ENCODE measurements around the gene RAPGEFL1.

The RAPGEFL1 gene

GRCh38 chr17:40151414-40151963, 25.8 kb upstream of the RAPGEFL1 start:
- no peaks in the 10 kb centered on the region for H3K9me3 ChIP-seq (ENCODE audit: control insufficient read depth, low read length)
- 95% methylated on average over 4 of the region's 7 CpGs; no CpG with 5 or more reads in 1 of the 2 experiments for WGBS, 2 experiments (ENCODE audit: insufficient coverage in 2 of 2)
- H3K4me3 ChIP-seq (ENCODE audit: extremely low read depth, insufficient read depth, low read length, poor library complexity, severe bottlenecking) = no peak overlapping the region
- peaks cover 97% of the 10 kb centered on the region for H3K36me3 ChIP-seq (ENCODE audit: control insufficient read depth, insufficient read depth, low read length)
- no peaks in the 10 kb centered on the region for H3K4me1 ChIP-seq (ENCODE audit: control insufficient read depth, insufficient read depth, low read length, poor library complexity, severe bottlenecking)
- H3K27ac ChIP-seq (ENCODE audit: low read depth, low read length, severe bottlenecking) = no peak overlapping the region

GRCh38 chr17:40153603-40154236, 23.6 kb upstream of the RAPGEFL1 start:
- Histone ChIP-seq H3K4me1 (ENCODE audit: control insufficient read depth, insufficient read depth, low read length, poor library complexity, severe bottlenecking) (no peaks in the 10 kb centered on the region), H3K9me3 (ENCODE audit: control insufficient read depth, low read length) (no peaks in the 10 kb centered on the region), H3K36me3 (ENCODE audit: control insufficient read depth, insufficient read depth, low read length) (peaks cover 92% of the 10 kb centered on the region), H3K27ac (ENCODE audit: low read depth, low read length, severe bottlenecking) (no peak overlapping the region), H3K4me3 (ENCODE audit: extremely low read depth, insufficient read depth, low read length, poor library complexity, severe bottlenecking) (no peak overlapping the region)
- WGBS, 2 experiments (ENCODE audit: insufficient coverage in 2 of 2) = 87 to 94% methylated on average over 11 to 12 of the region's 14 CpGs

- no peak overlapping the region for H3K27ac ChIP-seq (ENCODE audit: low read depth, low read length, severe bottlenecking)
- H3K36me3 ChIP-seq (ENCODE audit: control insufficient read depth, insufficient read depth, low read length) = peaks cover 85% of the 10 kb centered on the region
- no peaks in the 10 kb centered on the region for H3K4me1 ChIP-seq (ENCODE audit: control insufficient read depth, insufficient read depth, low read length, poor library complexity, severe bottlenecking)
- 97 to 100% methylated on average over 2 of the region's 2 CpGs for WGBS, 2 experiments (ENCODE audit: insufficient coverage in 2 of 2)
- H3K4me3 ChIP-seq (ENCODE audit: extremely low read depth, insufficient read depth, low read length, poor library complexity, severe bottlenecking) = no peak overlapping the region
- no peaks in the 10 kb centered on the region for H3K9me3 ChIP-seq (ENCODE audit: control insufficient read depth, low read length)
These were observed 19.3 kb upstream of the RAPGEFL1 start for GRCh38 chr17:40157973-40158372.

- Histone ChIP-seq H3K36me3 (ENCODE audit: control insufficient read depth, insufficient read depth, low read length) (peaks cover 85% of the 10 kb centered on the region), H3K4me3 (ENCODE audit: extremely low read depth, insufficient read depth, low read length, poor library complexity, severe bottlenecking) (no peak overlapping the region), H3K9me3 (ENCODE audit: control insufficient read depth, low read length) (no peaks in the 10 kb centered on the region), H3K4me1 (ENCODE audit: control insufficient read depth, insufficient read depth, low read length, poor library complexity, severe bottlenecking) (no peaks in the 10 kb centered on the region), H3K27ac (ENCODE audit: low read depth, low read length, severe bottlenecking) (no peak overlapping the region)
- WGBS, 2 experiments (ENCODE audit: insufficient coverage in 2 of 2) = 96 to 100% methylated on average over 2 to 3 of the region's 3 CpGs
These were observed 18.7 kb upstream of the RAPGEFL1 start for GRCh38 chr17:40158438-40159013.

- Histone ChIP-seq H3K4me3 (ENCODE audit: extremely low read depth, insufficient read depth, low read length, poor library complexity, severe bottlenecking) (no peak overlapping the region), H3K27ac (ENCODE audit: low read depth, low read length, severe bottlenecking) (no peak overlapping the region), H3K4me1 (ENCODE audit: control insufficient read depth, insufficient read depth, low read length, poor library complexity, severe bottlenecking) (no peaks in the 10 kb centered on the region), H3K9me3 (ENCODE audit: control insufficient read depth, low read length) (no peaks in the 10 kb centered on the region), H3K36me3 (ENCODE audit: control insufficient read depth, insufficient read depth, low read length) (peaks cover 85% of the 10 kb centered on the region)
- WGBS, 2 experiments (ENCODE audit: insufficient coverage in 2 of 2) = 93 to 100% methylated on average over 2 to 3 of the region's 6 CpGs
These were observed 17.8 kb upstream of the RAPGEFL1 start for GRCh38 chr17:40159456-40159855.

- peaks cover 96% of the 10 kb centered on the region for H3K36me3 ChIP-seq (ENCODE audit: control insufficient read depth, insufficient read depth, low read length)
These were observed 9.5 kb upstream of the RAPGEFL1 start for GRCh38 chr17:40167685-40168261.

GRCh38 chr17:40168262-40168832, 8.9 kb upstream of the RAPGEFL1 start:
- no peaks in the 10 kb centered on the region for H3K9me3 ChIP-seq (ENCODE audit: control insufficient read depth, low read length)
- H3K4me3 ChIP-seq (ENCODE audit: extremely low read depth, insufficient read depth, low read length, poor library complexity, severe bottlenecking) = no peak overlapping the region
- H3K36me3 ChIP-seq (ENCODE audit: control insufficient read depth, insufficient read depth, low read length) = peaks cover 96% of the 10 kb centered on the region
- peak overlapping the region; percentile 87 for H3K27ac ChIP-seq (ENCODE audit: low read depth, low read length, severe bottlenecking)
- WGBS, 2 experiments (ENCODE audit: insufficient coverage in 2 of 2) = 70 to 71% methylated on average over 8 to 9 of the region's 11 CpGs
- H3K4me1 ChIP-seq (ENCODE audit: control insufficient read depth, insufficient read depth, low read length, poor library complexity, severe bottlenecking) = peaks cover 2% of the 10 kb centered on the region

More at GRCh38 chr17:40167685-40168261, 9.5 kb upstream of the RAPGEFL1 start:
- WGBS, 2 experiments (ENCODE audit: insufficient coverage in 2 of 2) = 86 to 100% methylated on average over 1 to 2 of the region's 3 CpGs
- no peak overlapping the region for H3K4me3 ChIP-seq (ENCODE audit: extremely low read depth, insufficient read depth, low read length, poor library complexity, severe bottlenecking)
- H3K9me3 ChIP-seq (ENCODE audit: control insufficient read depth, low read length) = no peaks in the 10 kb centered on the region
- peaks cover 2% of the 10 kb centered on the region for H3K4me1 ChIP-seq (ENCODE audit: control insufficient read depth, insufficient read depth, low read length, poor library complexity, severe bottlenecking)
- H3K27ac ChIP-seq (ENCODE audit: low read depth, low read length, severe bottlenecking) = peak overlapping the region; percentile 87

GRCh38 chr17:40170325-40170724, 6.9 kb upstream of the RAPGEFL1 start:
- Histone ChIP-seq H3K4me3 (ENCODE audit: extremely low read depth, insufficient read depth, low read length, poor library complexity, severe bottlenecking) (no peak overlapping the region), H3K4me1 (ENCODE audit: control insufficient read depth, insufficient read depth, low read length, poor library complexity, severe bottlenecking) (peaks cover 2% of the 10 kb centered on the region), H3K36me3 (ENCODE audit: control insufficient read depth, insufficient read depth, low read length) (peaks cover 95% of the 10 kb centered on the region), H3K9me3 (ENCODE audit: control insufficient read depth, low read length) (no peaks in the 10 kb centered on the region), H3K27ac (ENCODE audit: low read depth, low read length, severe bottlenecking) (no peak overlapping the region)
- 100% methylated on average over 1 of the region's 2 CpGs for WGBS, 2 experiments (ENCODE audit: insufficient coverage in 2 of 2)

- Histone ChIP-seq H3K4me3 (ENCODE audit: extremely low read depth, insufficient read depth, low read length, poor library complexity, severe bottlenecking) (no peak overlapping the region), H3K9me3 (ENCODE audit: control insufficient read depth, low read length) (no peaks in the 10 kb centered on the region), H3K36me3 (ENCODE audit: control insufficient read depth, insufficient read depth, low read length) (peaks cover 96% of the 10 kb centered on the region), H3K27ac (ENCODE audit: low read depth, low read length, severe bottlenecking) (no peak overlapping the region), H3K4me1 (ENCODE audit: control insufficient read depth, insufficient read depth, low read length, poor library complexity, severe bottlenecking) (peaks cover 2% of the 10 kb centered on the region)
- 100% methylated on average over 1 of the region's 1 CpG; no CpG with 5 or more reads in 1 of the 2 experiments for WGBS, 2 experiments (ENCODE audit: insufficient coverage in 2 of 2)
These were observed 5.5 kb upstream of the RAPGEFL1 start for GRCh38 chr17:40171750-40172149.

GRCh38 chr17:40173091-40173777, 4.0 kb upstream of the RAPGEFL1 start:
- Histone ChIP-seq H3K9me3 (ENCODE audit: control insufficient read depth, low read length) (no peaks in the 10 kb centered on the region), H3K4me1 (ENCODE audit: control insufficient read depth, insufficient read depth, low read length, poor library complexity, severe bottlenecking) (peaks cover 3% of the 10 kb centered on the region), H3K4me3 (ENCODE audit: extremely low read depth, insufficient read depth, low read length, poor library complexity, severe bottlenecking) (no peak overlapping the region), H3K36me3 (ENCODE audit: control insufficient read depth, insufficient read depth, low read length) (peaks cover 85% of the 10 kb centered on the region), H3K27ac (ENCODE audit: low read depth, low read length, severe bottlenecking) (no peak overlapping the region)
- WGBS, 2 experiments (ENCODE audit: insufficient coverage in 2 of 2) = 83% methylated on average over 1 to 2 of the region's 4 CpGs
